Renal cortical epithelial cell (primary cell): ENCODE data around the gene GLTP. TPM values are rescaled to one million over a fixed set of nuclear protein-coding genes. Genes with fewer than 3 reads are reported as not detected.
A peak's percentile ranks its signal among the peaks of the same experiment; 100 is the strongest.

Experiments
- DNase-seq: peaks from one replicate; pipeline ENCODE4 v3.0.0-alpha.2; 2011; ENCODE audit warnings: low read depth
- total RNA-seq: library from RNA; depleted of rRNA; stranded (reverse); fragments of >200 nt; gene quantifications from 2 replicates; pipeline ENCODE4 v1.2.3, GENCODE V29; 2014

The GLTP gene
- total RNA-seq, 1 donor from 2014 or later, result 45.4 TPM

GRCh38 chr12:109844091-109844490 is 36.2 kb downstream of the GLTP start:
- no peak for DNase-seq

- no peak for DNase-seq
Observed at GRCh38 chr12:109842021-109842420, 38.3 kb downstream of the GLTP start.

- no peak for DNase-seq
Observed at GRCh38 chr12:109841356-109841755, 39.0 kb downstream of the GLTP start.

GRCh38 chr12:109840305-109841074 is 39.9 kb downstream of the GLTP start:
- DNase-seq, result peak; percentile 32

- DNase-seq, result no peak
Observed at GRCh38 chr12:109839444-109839843, 40.9 kb downstream of the GLTP start.

GRCh38 chr12:109836916-109837315 is 43.4 kb downstream of the GLTP start:
- no peak for DNase-seq

- no peak for DNase-seq
Observed at GRCh38 chr12:109835827-109836226, 44.5 kb downstream of the GLTP start.

GRCh38 chr12:109833307-109834189 is 46.8 kb downstream of the GLTP start, which contains the start of gene TRPV4:
TRPV4 (minus strand) TSS chr12:109833398; CDS start chr12:109814796, 18,602 bp downstream.
- no peak for DNase-seq

- no peak for DNase-seq
Observed at GRCh38 chr12:109832541-109833306, 47.6 kb downstream of the GLTP start.

- no peak for DNase-seq
Observed at GRCh38 chr12:109831929-109832328, 48.4 kb downstream of the GLTP start.

GRCh38 chr12:109831365-109831764 is 49.0 kb downstream of the GLTP start:
- DNase-seq, result no peak

- no peak for DNase-seq
Observed at GRCh38 chr12:109830718-109831117, 49.6 kb downstream of the GLTP start.

- no peak for DNase-seq
Observed at GRCh38 chr12:109830267-109830666, 50.1 kb downstream of the GLTP start.

GRCh38 chr12:109829667-109830066 is 50.7 kb downstream of the GLTP start:
- DNase-seq, result no peak

GRCh38 chr12:109828754-109829511 is 51.4 kb downstream of the GLTP start:
- no peak for DNase-seq

GRCh38 chr12:109827566-109828550 is 52.5 kb downstream of the GLTP start:
- DNase-seq, result no peak

- DNase-seq, result no peak
Observed at GRCh38 chr12:109827080-109827479, 53.3 kb downstream of the GLTP start.

- no peak for DNase-seq
Observed at GRCh38 chr12:109824731-109825130, 55.6 kb downstream of the GLTP start.

GRCh38 chr12:109822951-109823411 is 57.4 kb downstream of the GLTP start:
- DNase-seq, result no peak

- no peak for DNase-seq
Observed at GRCh38 chr12:109822416-109822815, 57.9 kb downstream of the GLTP start.
